Superior temporal gyrus (tissue), 1 donor: ENCODE results near the gene SMAP2.

Experiments used
- DNase-seq: peaks from one replicate; pipeline ENCODE4 v3.0.0-alpha.2; 2016; ENCODE audit errors: extremely low spot score

Gene SMAP2

DNA sequence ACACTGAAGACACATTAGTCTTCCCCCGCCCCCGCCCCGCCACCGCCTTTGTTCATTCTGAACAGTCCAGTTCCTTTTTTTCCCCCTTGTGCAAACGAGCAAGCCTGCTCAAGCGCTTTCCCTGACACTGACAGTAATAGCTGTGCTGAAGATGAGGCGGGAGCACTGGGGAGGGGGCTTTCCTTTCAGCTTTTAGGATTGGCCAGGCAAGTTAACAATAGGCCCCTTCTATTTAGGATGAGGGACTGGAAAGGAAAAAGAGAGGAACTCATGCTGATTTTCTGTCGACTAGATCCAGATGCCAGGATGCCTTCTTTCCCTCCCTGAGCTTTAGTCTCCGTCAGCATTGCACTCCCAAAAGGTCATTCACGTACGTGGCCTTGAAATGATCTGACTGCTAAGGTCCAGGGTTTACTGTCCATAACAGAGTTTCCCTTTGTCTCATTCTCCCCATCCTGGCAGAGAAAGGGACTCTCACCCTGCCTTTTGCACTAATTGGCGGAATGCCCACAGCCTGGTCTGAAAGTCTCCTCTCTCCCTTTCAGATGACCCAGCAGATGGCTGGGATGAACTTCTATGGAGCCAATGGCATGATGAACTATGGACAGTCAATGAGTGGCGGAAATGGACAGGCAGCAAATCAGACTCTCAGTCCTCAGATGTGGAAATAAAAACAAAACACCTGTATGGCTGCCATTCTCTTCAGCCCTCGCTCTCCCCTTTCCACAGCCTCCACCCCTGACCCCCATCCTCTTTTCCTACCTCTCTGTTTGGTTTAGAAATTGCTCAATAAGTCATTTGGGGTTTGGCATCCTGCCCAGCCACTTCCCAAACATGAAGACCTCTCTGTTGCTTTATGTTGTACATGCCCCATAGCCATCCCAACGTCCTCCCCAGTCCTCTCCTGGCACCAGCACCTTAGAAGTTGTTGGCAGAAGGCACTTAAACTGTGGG, 48.2 kb downstream of the SMAP2 start:
- peak; percentile 76 for DNase-seq

DNA sequence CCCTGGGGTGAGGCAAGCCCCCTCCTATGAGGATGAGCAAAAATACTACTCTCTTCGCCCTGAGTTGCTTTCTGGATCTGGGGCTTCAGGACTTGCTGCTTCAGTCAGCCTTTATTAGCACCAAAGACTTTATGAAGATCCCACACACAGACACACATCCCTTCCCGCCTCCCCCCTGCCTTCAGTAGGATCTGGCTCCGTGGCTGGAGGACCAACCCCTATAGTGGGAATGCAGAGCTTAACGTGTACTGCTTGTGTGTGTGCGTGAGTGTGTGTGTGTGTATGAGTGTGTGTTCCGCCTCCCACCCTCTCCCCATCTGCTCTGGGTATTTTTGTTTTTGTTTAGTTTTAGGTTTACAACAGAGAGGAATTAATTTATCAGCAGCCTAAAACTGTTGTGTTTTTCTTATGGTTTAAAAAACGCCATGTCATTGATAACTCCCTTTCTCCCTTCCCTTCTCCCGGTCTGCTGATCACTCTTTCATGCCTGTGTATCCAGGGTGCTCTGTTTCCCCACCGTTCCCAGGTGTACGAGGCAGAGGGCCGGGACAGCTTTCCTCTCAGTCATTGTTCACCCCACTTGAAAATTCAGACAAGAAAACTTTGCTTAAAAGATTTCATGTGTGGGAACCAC, 49.2 kb downstream of the SMAP2 start:
- DNase-seq, result no peak

DNA sequence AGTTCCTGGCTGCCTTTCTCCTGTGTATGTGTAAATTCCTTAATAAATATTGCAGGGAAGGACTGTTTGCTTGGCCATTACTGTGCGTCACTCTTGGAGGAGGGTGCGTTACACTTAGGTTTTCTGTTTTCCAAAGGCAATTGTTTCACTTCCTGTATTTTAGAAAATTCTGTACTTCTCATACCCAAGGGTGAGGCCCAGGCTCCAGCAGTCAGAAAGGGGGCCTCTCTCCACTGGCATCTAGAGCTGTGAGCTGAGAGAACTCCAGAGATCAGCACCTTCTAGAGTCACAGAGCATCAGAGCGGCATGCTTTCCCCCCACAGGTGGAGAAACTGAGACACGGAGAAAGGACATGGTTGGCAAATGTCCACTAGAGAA, 49.7 kb downstream of the SMAP2 start:
- no peak for DNase-seq

DNA sequence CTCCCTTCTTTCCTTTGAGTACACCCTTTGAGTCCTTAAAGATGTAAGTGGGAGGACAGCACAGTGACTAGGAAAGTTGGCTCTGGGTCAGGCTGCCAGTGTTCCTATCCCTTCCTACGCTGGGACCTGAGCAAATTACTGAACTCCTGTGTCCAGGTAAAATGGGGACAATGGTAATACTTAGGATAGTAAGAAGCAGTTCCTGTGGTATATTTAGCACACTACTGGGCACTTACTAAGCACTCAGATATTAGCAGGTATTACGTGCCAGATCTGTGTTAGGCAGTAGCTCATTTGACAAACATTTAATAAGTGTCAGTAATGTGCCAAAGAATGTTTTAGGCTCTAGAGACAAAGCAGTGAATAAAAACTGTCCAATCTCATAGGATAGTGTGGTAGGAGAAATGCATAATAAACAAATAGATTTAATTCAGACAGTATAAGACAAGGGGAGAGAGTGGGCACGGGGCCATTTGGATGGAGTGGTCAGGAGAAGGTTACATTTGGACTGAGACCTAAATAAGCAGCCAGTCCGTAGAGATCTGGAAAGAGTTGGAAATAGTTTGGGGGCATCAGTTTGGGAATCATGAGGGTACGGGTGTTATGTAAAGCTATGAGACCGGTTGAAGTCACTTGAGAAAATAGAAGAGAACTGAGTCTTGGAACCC, 50.6 kb downstream of the SMAP2 start:
- no peak for DNase-seq

DNA sequence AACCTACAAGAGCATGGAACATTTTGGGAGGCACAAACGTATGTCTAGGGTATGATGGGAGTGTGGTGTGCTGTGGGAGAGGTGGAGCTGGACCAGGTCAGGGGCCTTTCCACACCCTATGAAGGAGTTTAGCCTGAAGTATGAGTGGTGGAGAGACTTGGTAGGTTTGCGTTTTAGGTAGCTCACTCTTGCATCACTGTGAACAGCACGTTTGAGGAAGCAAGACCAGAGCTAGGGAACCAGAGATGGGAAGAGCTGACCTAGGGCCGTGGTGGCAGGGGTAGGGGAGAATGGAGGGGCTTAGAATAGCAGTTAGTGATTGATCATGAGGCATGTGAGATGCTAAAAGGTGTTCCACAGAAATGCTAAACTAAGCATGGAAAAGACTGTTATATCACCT, 51.7 kb downstream of the SMAP2 start:
- DNase-seq, result no peak

DNA sequence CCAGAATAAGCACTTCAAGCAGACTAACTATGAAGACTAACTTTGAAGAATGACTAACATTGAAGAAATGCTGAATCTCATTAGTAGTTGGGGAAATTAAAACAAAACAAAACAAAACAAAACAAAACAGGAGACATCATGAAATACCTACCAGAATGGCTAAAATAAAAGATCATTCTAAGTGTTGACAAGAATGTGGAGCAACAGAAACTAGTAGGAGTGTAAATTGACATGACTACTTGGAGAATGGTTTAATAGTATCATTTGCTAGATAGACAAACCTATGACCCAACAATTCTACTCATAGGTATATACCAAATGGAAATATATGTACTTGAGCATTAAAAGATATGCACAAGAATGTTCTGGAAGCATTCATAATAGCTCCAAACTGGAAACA, 57.9 kb downstream of the SMAP2 start:
- no peak for DNase-seq

DNA sequence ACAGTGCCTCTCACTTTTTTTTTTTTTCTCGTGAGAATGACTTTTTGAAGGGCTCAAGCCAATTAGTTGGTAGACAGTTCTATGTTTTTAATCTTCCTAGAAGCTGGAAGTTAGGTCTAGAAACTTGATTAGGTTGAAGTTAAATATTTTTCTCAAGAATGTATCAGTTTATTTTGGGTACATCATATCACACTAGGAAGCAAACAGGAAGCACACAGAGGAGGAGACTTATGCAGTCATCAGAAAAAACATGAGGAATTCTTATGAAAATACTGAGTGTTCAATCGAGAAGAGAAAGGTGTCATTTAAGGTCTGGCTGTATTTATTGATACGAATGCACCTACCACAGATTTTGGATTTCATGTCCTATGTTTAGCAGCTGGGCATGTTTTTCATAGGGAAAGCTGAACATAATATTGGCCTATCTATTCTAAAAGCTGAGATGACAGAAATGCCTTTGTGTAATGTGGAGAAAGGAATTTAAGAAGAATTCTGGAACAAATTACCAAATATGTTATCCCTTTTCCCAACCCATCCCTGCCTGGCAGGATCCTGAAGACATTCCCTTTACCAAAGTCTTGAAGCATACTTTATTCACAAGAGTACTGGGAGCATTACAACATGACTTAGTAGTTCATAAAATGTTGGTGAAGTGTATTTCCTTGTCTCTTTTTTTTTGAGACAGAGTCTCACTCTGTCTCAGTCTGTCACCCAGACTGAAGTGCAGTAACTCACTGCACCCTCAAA, 59.3 kb downstream of the SMAP2 start:
- DNase-seq, result no peak

DNA sequence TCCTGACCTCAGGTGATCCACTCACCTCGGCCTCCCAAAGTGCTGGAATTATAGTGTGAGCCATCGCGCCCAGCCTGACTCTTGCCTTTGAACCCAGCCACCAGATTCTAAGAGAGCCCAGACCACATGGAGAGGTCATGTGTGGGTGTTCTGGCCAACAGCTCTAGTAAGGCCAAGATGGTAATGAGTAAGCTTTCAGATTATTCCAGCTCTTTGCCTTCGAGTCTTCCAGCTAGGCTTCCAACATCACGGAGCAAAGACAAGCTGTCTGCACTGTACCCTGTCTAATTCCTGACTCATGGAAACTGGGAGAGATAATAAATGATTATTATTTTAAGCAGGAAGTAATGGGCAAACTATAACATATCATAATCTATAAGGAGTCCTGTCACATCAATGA, 61.9 kb downstream of the SMAP2 start:
- no peak for DNase-seq

DNA sequence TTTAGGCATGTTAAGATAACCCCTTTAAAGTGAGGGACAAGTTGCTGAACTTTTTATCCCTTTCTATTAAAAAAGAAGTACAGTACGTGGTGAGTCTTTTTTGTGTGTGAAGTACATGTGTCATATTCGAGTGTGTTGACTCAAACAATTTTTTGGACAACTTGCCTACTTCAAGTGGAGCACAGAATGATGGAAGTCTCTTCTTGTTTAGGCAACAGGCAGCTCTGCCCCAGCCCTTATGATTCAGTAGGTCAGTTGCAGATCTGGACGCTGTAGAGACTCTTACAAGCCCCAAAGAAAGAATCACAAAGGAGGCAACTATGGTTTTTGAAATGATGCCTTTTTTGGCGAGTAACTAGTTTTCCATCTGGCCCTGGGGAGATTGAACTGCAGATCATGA, 62.3 kb downstream of the SMAP2 start:
- no peak for DNase-seq

DNA sequence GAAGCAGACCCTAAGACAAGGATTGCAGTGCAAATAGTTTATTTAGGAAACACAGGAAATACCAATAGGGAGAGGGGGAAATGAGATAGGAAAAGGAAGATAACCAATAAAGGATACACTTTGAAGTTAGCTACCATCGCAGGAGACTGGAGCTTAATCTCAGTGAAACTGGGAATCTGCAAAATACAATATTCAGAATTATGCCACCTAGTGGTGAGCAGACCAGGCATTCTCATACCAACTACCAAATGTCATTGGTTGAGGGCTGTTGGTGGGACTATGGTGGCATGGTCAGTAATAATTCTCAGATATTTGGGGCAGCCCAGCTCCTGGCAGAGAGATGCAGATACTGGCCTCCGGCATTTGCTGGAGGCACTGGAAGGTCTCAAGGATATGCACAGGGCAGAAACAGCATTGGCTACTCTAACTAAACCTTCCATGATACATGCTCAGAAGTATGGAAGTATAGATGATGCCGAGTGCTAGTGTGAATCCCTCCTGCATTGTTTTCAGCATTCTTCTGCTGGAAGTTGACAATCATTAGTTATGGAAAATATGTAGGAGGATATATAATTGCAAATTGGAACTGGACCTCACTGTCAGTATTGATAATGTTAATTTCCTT, 65.0 kb downstream of the SMAP2 start:
- peak; percentile 79 for DNase-seq

DNA sequence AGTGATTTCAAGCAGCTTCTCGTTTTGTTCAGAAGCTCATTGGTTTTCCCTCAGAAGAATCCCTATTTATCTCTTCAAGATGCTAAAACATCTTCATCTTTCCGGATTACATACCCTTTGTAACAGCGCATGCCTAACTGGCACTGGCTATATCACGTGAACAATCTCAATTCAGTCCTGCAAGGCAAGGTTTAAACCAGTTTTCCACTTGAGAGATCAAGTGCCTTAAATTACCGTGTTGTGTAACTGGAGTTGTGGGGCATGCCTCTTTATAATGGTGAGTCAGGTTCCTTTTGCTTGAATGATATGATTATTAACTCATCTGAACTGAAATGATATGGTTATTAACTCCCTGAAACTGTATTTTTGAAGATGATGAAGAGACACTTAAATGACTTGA, 65.7 kb downstream of the SMAP2 start:
- no peak for DNase-seq

DNA sequence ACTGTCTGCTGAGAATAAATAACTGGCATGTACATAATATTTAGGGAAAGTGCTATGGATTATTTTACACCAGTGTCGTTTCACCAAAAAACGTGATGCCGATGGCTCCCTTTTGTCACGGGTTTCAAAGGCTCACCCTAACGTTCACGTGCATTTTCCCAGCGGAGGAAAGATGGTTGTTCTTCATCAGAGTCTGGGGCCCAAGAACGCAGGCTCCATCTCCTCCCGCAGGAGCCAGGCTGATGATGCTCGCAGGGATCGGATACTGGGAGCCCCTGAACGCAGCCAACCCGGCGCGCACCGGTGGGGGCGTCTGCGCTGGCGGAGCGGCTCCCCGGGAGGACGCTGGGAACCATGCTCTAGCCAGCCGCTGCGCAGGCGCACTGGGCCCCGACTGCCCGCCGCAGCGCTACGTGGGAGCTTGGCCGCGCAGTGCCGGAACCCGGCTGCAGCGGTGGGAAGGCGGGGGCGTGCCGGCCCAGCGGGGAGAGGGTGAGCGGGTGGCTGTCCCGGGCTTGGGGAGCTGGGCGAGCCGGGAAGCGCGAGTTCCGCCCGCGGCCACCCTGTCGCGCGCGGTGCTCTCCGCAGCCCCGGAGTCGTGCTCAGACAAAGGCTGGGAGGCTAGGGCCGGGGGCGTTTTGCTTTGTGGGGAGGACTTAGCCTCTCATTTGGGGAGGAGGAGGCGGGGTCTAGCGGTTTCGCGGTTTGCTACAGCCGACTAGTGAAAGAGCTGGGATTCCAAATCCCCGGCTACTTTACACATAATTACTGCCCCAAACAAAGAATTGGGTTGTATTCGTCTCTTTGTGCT, 76.4 kb downstream of the SMAP2 start, which contains the start of gene ZFP69B:
ZFP69B (plus strand) TSS at position 793 of the 811 bp plus-strand sequence. CDS start 486 bp downstream, outside the sequence.
- peak; percentile 90 for DNase-seq

DNA sequence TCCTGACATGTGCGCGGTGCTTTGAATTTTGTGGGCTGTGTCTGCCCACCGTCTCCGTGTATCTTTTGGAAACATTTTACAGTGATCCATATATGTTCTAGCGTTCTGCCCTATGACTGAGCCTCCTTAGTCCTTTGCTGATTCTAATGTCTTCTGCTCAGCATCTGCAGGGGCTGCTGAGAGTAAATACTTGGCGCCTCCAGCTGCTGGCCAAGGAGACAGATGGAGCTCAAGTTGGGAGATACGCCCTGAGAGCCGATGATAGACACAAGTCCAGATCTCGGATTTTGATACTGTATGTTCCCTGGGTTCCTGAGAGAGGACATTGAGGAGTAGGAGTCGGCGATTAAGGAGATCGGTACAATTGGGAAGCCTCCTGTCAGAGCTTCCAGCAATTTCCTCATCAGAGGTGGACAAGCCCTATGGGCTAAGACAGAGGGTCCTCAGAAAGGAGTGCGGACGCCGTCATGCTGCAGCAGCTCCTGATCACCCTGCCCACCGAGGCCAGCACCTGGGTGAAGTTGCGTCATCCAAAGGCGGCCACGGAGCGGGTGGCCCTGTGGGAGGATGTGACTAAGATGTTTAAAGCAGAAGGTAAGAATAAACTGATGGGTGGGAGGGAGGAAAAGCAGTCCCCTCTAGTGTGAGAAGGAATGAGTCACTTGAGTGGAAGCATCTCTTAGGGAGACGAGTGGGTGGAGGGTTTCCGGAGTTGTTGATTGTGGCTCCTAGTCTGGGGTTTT, 77.1 kb downstream of the SMAP2 start:
- peak; percentile 67 for DNase-seq

DNA sequence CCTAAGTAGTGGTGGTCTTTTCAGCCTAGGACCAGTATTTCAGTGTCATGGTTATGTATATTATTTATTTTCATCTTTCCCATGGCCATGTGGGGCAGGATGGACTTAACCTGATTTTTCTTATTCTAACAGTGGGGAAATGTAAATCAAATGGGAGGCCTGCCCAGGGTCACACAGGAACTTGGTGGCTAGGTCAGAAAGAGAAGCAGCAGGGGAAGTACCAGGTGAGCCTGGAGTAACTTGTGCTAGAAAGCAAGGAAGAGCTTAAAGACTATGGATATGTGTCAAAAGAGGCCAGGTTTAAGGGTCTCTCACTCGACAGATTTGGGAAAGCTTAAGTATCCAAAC, 77.7 kb downstream of the SMAP2 start:
- DNase-seq, result no peak

DNA sequence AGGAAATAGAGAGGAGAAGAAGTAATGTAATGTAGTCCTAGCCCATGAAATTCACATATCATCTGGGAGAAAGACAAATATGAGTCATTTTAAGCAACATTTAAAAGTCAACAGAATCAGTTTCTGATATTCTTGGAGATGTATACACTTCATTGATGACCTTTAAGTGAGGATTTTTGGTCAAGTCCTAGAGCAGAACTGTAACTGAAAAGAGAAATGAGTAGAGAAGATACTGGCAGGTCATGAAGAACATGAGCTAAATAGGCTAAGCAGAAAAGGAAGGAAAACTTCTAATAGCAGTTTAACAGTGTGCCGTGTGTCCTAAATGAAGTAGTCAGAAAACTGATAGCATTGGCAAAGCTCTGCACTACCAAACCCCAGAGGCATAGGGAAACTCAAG, 81.3 kb downstream of the SMAP2 start:
- no peak for DNase-seq

DNA sequence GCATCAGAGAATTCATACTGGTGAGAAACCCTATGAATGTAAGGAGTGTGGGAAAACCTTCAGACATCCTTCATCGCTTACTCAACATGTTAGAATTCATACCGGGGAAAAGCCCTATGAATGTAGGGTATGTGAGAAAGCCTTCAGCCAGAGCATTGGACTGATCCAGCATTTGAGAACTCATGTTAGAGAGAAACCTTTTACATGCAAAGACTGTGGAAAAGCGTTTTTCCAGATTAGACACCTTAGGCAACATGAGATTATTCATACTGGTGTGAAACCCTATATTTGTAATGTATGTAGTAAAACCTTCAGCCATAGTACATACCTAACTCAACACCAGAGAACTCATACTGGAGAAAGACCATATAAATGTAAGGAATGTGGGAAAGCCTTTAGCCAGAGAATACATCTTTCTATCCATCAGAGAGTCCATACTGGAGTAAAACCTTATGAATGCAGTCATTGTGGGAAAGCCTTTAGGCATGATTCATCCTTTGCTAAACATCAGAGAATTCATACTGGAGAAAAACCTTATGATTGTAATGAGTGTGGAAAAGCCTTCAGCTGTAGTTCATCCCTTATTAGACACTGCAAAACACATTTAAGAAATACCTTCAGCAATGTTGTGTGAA, 89.5 kb downstream of the SMAP2 start:
- no peak for DNase-seq

DNA sequence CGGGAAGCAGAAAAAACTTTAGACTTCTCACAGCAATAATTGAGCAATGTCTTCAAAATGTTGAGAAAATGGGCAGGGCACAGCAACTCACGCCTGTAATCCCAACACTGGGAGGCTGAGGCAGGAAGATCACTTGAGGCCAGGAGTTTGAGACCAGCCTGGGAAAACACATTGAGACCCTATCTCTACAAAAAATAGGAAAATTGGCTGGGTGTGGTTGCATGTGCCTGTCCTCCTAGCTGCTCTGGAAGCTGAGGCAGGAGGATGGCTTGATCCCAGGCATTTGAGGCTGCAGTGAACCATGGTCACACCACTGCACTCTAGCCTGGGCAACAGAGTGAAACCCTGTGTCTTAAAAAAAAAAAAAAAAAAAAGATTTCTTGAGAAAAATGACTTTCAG, 95.8 kb downstream of the SMAP2 start:
- DNase-seq, result no peak
